CD4-positive, CD25-positive, alpha-beta regulatory T cell (primary cell): ENCODE results near the gene CCT6B. TPM values are rescaled to one million over a fixed set of nuclear protein-coding genes. Genes with fewer than 3 reads are reported as not detected.

Experiments
- ATAC-seq, 2 donors: fragments of 150-1000 bp; cut with Tn5 transposase; one replicate each; pipeline ENCODE4 v1.10.0; 2021; ENCODE audit warnings: low read depth in 2 of 2, moderate number of reproducible peaks in 2 of 2, moderate library complexity in 1 of 2
- DNase-seq, 3 donors: peaks; one replicate each; pipeline versions ENCODE4 v3.0.0 to v3.0.0-alpha.2; 2012 to 2022; ENCODE audit warnings: mixed read lengths in 1 of 3
- H3K27ac ChIP-seq: one replicate; pipeline ENCODE4 v1.7.0; 2013; ENCODE audit warnings: mild to moderate bottlenecking, low read length; ENCODE audit not compliant: insufficient read depth, poor library complexity, severe bottlenecking
- H3K27me3 ChIP-seq: one replicate; pipeline ENCODE4 v1.7.0; 2013; ENCODE audit warnings: low read length; ENCODE audit not compliant: control insufficient read depth, insufficient read depth
- H3K36me3 ChIP-seq: one replicate; pipeline ENCODE4 v1.7.0; 2013; ENCODE audit warnings: mild to moderate bottlenecking, low read length, moderate library complexity; ENCODE audit not compliant: control insufficient read depth, insufficient read depth
- H3K4me1 ChIP-seq: 2 replicates; pipeline ENCODE4 v1.7.0; 2013; ENCODE audit warnings: mild to moderate bottlenecking, low read length; ENCODE audit not compliant: insufficient read depth, control insufficient read depth, poor library complexity, severe bottlenecking
- H3K4me3 ChIP-seq: one replicate; pipeline ENCODE4 v1.7.0; 2013; ENCODE audit warnings: low read depth, mild to moderate bottlenecking, low read length, moderate library complexity
- H3K9me3 ChIP-seq, 2 experiments: 1 replicate in 1 of 2; 2 replicates in 1 of 2; pipeline ENCODE4 v1.7.0; 2013; ENCODE audit warnings: low read length in 2 of 2, mild to moderate bottlenecking in 1 of 2, moderate library complexity in 1 of 2; ENCODE audit not compliant: control insufficient read depth in 2 of 2
- H3K27ac Mint-ChIP-seq, 3 donors: one replicate each; pipeline ENCODE4 v1.8.0; 2020 to 2022; ENCODE audit warnings: mild to moderate bottlenecking in 3 of 3, mixed read lengths in 3 of 3, moderate library complexity in 2 of 3
- H3K27me3 Mint-ChIP-seq: one replicate; pipeline ENCODE4 v1.8.0; 2022; ENCODE audit warnings: mild to moderate bottlenecking, mixed read lengths
- H3K36me3 Mint-ChIP-seq: one replicate; pipeline ENCODE4 v1.8.0; 2020; ENCODE audit warnings: mixed read lengths
- H3K4me1 Mint-ChIP-seq, 4 donors: one replicate each; pipeline ENCODE4 v1.8.0; 2020 to 2022; ENCODE audit warnings: mixed read lengths in 4 of 4, mild to moderate bottlenecking in 1 of 4
- H3K4me3 Mint-ChIP-seq, 4 donors: one replicate each; pipeline ENCODE4 v1.8.0; 2020 to 2022; ENCODE audit warnings: mild to moderate bottlenecking in 4 of 4, mixed read lengths in 4 of 4, moderate library complexity in 3 of 4
- H3K9me3 Mint-ChIP-seq, 7 donors: one replicate each; pipeline ENCODE4 v1.8.0; 2020 to 2022; ENCODE audit warnings: mixed read lengths in 7 of 7, mild to moderate bottlenecking in 3 of 7, moderate library complexity in 2 of 7
- polyA plus RNA-seq, 4 donors: library from polyadenylated mRNA; unstranded; fragments of 300-500 nt; fragmentation: Illumina TruSeq; gene quantifications; one replicate each; pipeline ENCODE4 v1.2.3, GENCODE V29; 2021
- total RNA-seq: library from RNA; stranded (reverse); gene quantifications from one replicate; pipeline ENCODE4 v1.2.3, GENCODE V29; 2022

CCT6B gene
- total and polyA plus RNA-seq, 5 donors from 2014 or later = 1.3 to 4.2 (median 2.0) TPM

DNA sequence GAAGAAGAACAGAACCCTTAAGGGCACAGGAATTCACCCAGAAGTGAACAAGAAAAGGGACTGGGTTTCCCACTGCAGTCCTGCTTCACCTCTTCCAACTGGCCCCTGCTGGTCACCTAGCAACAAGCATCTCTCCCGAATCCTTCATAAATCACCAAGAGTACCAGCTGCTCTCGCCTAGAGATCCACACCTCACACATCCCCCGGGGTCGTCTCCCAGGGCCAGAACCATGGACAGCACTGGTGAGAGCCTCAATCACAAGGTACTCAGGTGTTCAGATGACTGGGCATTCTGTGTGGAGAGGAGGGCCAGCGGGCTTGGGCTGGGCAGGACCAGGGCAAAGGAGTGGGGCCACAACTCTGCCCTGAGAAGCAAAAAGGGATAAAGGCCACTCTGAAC is 65.9 kb downstream of the CCT6B start:
- ATAC-seq (no peak), DNase-seq (no peak)
- Mint-ChIP-seq H3K9me3 (no peaks in the 10 kb centered on the region), H3K27ac (no peak overlapping the region), H3K36me3 (no peaks in the 10 kb centered on the region), H3K27me3 (peaks cover 21% of the 10 kb centered on the region), H3K4me3 (no peak overlapping the region), H3K4me1 (peaks cover 0 to 2% (median 0%) of the 10 kb centered on the region in 4 donors)
- Histone ChIP-seq H3K9me3 (no peaks in the 10 kb centered on the region), H3K36me3 (no peaks in the 10 kb centered on the region), H3K4me1 (no peaks in the 10 kb centered on the region), H3K27me3 (peaks cover 19% of the 10 kb centered on the region), H3K4me3 (no peak overlapping the region), H3K27ac (no peak overlapping the region)

DNA sequence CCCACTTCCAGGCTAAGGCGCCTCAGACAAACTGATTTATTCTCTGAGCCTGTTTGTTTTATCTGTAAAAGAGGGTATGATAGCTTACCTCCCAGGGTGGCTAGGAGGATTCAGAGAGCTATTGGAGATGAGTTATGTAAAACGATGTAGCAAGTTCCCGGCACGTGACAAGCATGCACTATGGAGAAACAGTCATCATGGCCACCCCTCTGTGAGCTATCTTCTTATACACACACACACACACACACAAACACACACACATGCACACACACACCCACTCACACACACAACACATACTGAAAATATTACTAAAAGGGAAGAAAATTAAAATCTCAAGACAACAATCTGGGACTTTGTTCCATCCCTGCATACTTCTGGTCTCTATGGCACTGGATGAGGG is 66.3 kb downstream of the CCT6B start:
- no peaks in the 10 kb centered on the region for H3K9me3 Mint-ChIP-seq
- H3K4me1 Mint-ChIP-seq = peaks cover 0 to 2% (median 0%) of the 10 kb centered on the region in 4 donors
- H3K27ac Mint-ChIP-seq = no peak overlapping the region
- no peak overlapping the region for H3K27ac ChIP-seq
- no peaks in the 10 kb centered on the region for H3K4me1 ChIP-seq
- no peaks in the 10 kb centered on the region for H3K36me3 Mint-ChIP-seq
- no peaks in the 10 kb centered on the region for H3K36me3 ChIP-seq
- no peaks in the 10 kb centered on the region for H3K9me3 ChIP-seq
- peaks cover 18% of the 10 kb centered on the region for H3K27me3 Mint-ChIP-seq
- peaks cover 19% of the 10 kb centered on the region for H3K27me3 ChIP-seq
- no peak overlapping the region for H3K4me3 Mint-ChIP-seq
- no peak for DNase-seq
- no peak overlapping the region for H3K4me3 ChIP-seq
- ATAC-seq = no peak

DNA sequence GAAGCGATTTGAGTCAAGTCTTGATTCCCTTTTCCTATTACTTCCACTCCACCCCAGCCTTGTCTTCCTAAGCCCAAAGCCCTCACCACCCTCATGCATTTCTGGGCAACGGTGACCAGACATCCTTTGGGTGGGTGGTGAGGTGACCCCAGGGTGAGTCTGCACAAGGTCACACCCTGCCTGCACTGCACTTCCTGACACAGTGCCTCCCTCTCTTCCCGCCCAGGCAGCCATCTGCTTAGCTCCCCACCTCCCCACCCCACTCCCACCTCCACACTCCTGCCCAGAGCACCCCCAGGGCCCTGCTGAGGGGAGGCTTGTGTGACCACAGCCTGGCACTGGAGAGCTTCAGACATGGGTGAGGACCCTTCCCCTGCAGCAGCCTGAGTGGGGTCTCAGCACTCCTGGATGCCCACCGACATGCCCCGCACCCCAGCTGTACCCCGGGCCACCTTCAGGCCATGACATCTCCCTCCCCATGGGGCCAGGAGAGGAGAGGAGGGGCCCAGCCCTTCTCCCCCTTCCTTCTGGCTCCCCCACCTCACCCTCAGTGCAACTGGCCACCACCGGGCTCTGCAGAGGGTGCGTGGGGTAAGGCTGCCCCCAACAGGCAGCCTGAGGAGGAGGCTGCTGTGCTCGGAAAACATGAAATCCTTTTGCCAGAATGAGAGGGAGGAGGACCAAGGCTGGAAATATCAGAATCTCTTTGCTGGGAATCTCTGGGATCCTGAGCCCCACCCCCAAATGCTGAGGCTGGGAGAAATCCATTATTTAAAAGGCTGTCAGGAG is 68.6 kb downstream of the CCT6B start:
- Histone ChIP-seq H3K9me3 (no peaks in the 10 kb centered on the region), H3K27me3 (peaks cover 11% of the 10 kb centered on the region), H3K36me3 (no peaks in the 10 kb centered on the region), H3K4me3 (no peak overlapping the region), H3K4me1 (no peaks in the 10 kb centered on the region), H3K27ac (no peak overlapping the region)
- Mint-ChIP-seq H3K27ac (no peak overlapping the region), H3K4me1 (peaks cover 0 to 2% (median 0%) of the 10 kb centered on the region in 4 donors), H3K4me3 (no peak overlapping the region), H3K27me3 (peaks cover 16% of the 10 kb centered on the region), H3K9me3 (no peaks in the 10 kb centered on the region), H3K36me3 (no peaks in the 10 kb centered on the region)
- DNase-seq = peak in 1 of 3 donors; percentile 9
- no peak for ATAC-seq

DNA sequence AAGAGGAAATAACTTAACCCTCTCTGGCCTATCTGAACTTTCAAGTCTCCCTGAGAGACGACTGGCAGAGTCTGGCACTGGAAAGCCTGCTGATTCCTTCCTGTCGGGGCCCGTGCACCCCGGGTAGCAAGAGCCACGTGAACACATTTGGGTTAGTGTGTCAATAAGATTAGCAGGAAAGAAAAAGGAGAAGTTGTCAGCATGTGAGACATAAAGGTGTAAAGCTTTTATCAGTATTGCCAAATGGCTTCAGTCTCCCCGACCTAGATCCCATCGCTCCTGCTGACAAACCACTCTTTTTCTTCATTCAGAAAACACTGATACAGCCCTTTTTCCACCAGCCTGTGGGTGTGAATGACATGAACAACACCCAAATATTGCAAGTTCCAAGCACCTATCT is 74.4 kb downstream of the CCT6B start:
- no peak overlapping the region for H3K4me3 ChIP-seq
- Mint-ChIP-seq H3K4me1 (peaks cover 0 to 26% (median 7%) of the 10 kb centered on the region in 4 donors), H3K36me3 (no peaks in the 10 kb centered on the region), H3K27ac (peak overlapping the region in 1 of 3 donors; percentile 69), H3K4me3 (peak overlapping the region in 1 of 4 donors; percentile 17), H3K27me3 (peaks cover 22% of the 10 kb centered on the region), H3K9me3 (no peaks in the 10 kb centered on the region)
- H3K27me3 ChIP-seq = peaks cover 8% of the 10 kb centered on the region
- no peaks in the 10 kb centered on the region for H3K4me1 ChIP-seq
- no peak for ATAC-seq
- no peaks in the 10 kb centered on the region for H3K36me3 ChIP-seq
- H3K27ac ChIP-seq = no peak overlapping the region
- no peaks in the 10 kb centered on the region for H3K9me3 ChIP-seq
- no peak for DNase-seq

DNA sequence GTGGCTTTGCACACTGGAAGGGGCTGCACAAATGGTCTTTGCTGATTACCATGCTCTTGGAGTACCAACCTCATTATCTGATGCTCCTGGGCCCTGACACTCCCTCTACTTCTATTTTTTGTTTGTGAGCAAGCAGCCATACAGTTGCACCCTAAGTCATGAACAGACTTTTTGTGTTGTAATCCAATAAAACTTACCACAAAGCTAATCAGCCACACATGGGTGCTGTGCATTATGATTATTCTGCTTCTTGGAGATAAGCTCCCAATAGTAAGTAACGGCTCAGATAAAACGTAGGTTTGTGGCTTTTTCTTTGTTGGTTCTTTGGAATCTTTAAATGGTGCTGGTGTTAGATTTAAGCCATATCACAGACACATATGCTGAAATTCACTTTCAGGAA is 76.2 kb downstream of the CCT6B start:
- peak overlapping the region in 1 of 3 donors; percentile 20 for H3K27ac Mint-ChIP-seq
- H3K4me3 Mint-ChIP-seq = no peak overlapping the region
- peaks cover 37% of the 10 kb centered on the region for H3K27me3 Mint-ChIP-seq

DNA sequence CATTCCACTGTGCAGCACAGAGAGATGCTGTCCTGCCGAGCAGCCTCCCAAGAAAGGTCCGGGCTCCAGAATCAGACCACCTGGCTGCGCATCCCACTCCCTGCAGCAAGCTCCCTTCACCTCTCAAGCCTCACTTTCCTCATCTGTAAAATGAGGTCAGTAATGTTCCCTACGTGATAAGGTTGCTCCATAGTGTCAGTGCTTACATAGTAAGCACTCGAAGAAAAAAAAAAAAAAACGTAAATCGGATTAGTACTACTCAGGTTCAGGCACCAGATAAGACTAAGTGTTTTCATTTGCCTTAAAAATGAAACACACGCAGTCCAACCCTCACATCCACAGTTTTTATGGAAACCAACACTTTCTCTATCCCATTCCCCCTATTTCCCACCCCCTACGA is 76.7 kb downstream of the CCT6B start:
- no peak overlapping the region for H3K4me3 Mint-ChIP-seq
- peaks cover 42% of the 10 kb centered on the region for H3K27me3 Mint-ChIP-seq
- peaks cover 0 to 26% (median 7%) of the 10 kb centered on the region in 4 donors for H3K4me1 Mint-ChIP-seq
- H3K9me3 Mint-ChIP-seq = peaks cover 0 to 8% (median 0%) of the 10 kb centered on the region in 7 donors
- ATAC-seq (no peak), DNase-seq (no peak)
- Histone ChIP-seq H3K36me3 (no peaks in the 10 kb centered on the region), H3K4me1 (no peaks in the 10 kb centered on the region), H3K27ac (no peak overlapping the region), H3K27me3 (peaks cover 10% of the 10 kb centered on the region), H3K9me3 (peaks cover 0 to 4% of the 10 kb centered on the region in 2 experiments), H3K4me3 (no peak overlapping the region)
- H3K36me3 Mint-ChIP-seq = no peaks in the 10 kb centered on the region
- H3K27ac Mint-ChIP-seq = peak overlapping the region in 1 of 3 donors; percentile 20

More for the DNA sequence above, 76.2 kb downstream of the CCT6B start:
- Mint-ChIP-seq H3K36me3 (no peaks in the 10 kb centered on the region), H3K9me3 (peaks cover 0 to 8% (median 0%) of the 10 kb centered on the region in 7 donors), H3K4me1 (peaks cover 0 to 26% (median 7%) of the 10 kb centered on the region in 4 donors)
- DNase-seq (no peak), ATAC-seq (no peak)
- no peaks in the 10 kb centered on the region for H3K36me3 ChIP-seq
- H3K27ac ChIP-seq = no peak overlapping the region
- H3K27me3 ChIP-seq = peaks cover 10% of the 10 kb centered on the region
- no peaks in the 10 kb centered on the region for H3K4me1 ChIP-seq
- peaks cover 0 to 4% of the 10 kb centered on the region in 2 experiments for H3K9me3 ChIP-seq
- H3K4me3 ChIP-seq = no peak overlapping the region

- Mint-ChIP-seq H3K4me3 (no peak overlapping the region), H3K9me3 (peaks cover 0 to 8% (median 0%) of the 10 kb centered on the region in 7 donors), H3K27ac (peak overlapping the region in 1 of 3 donors; percentile 15), H3K27me3 (peaks cover 50% of the 10 kb centered on the region), H3K36me3 (no peaks in the 10 kb centered on the region), H3K4me1 (peaks cover 0 to 26% (median 7%) of the 10 kb centered on the region in 4 donors)
- Histone ChIP-seq H3K4me3 (no peak overlapping the region), H3K27me3 (peaks cover 10% of the 10 kb centered on the region), H3K36me3 (no peaks in the 10 kb centered on the region), H3K27ac (no peak overlapping the region), H3K9me3 (peaks cover 0 to 4% of the 10 kb centered on the region in 2 experiments), H3K4me1 (no peaks in the 10 kb centered on the region)
- DNase-seq (no peak), ATAC-seq (no peak)
Observed at GRCh38 chr17:34883106-34884000, 77.9 kb downstream of the CCT6B start.
